ENCODE data around the gene AHCTF1.
"Not testable (repeated sequence)": the region's sequence is repeated elsewhere in the genome, so short reads cannot be mapped to it uniquely, and the experiment has no call there.

Gene AHCTF1

DNA sequence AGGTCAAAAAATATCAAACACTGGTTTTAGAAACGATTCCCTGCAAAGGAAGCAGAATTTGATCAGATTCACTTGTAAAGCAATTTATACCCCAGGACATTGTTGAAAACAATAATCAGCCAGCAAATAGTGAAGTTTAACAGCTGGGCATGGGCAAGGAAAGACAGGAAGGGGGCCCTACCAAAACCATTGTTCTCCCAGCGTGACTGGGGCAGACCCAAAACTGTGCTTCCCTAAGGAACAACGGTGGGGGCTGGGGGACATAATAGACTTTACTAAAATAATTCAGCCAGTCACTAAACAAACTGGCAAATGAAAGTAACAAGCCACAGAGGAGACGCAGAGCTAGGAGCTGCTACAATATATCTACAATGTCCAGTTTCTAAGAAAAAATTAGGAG is 100.2 kb downstream of the AHCTF1 start:
- ATAC-seq (ENCODE audit: low read depth) (no peak), DNase-seq (ENCODE audit: low spot score) (no peak)
- no peaks in the 10 kb centered on the region for H3K36me3 ChIP-seq (ENCODE audit: low read depth)
- H3K4me3 ChIP-seq (ENCODE audit: severe bottlenecking) = no peak overlapping the region
- TF ChIP-seq, protein P1, sequence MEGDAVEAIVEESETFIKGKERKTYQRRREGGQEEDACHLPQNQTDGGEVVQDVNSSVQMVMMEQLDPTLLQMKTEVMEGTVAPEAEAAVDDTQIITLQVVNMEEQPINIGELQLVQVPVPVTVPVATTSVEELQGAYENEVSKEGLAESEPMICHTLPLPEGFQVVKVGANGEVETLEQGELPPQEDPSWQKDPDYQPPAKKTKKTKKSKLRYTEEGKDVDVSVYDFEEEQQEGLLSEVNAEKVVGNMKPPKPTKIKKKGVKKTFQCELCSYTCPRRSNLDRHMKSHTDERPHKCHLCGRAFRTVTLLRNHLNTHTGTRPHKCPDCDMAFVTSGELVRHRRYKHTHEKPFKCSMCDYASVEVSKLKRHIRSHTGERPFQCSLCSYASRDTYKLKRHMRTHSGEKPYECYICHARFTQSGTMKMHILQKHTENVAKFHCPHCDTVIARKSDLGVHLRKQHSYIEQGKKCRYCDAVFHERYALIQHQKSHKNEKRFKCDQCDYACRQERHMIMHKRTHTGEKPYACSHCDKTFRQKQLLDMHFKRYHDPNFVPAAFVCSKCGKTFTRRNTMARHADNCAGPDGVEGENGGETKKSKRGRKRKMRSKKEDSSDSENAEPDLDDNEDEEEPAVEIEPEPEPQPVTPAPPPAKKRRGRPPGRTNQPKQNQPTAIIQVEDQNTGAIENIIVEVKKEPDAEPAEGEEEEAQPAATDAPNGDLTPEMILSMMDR (IDR thresholded peaks at IDR 0.05; ENCODE audit: poor library complexity, severe bottlenecking) = no peak
- no peaks in the 10 kb centered on the region for H3K27me3 ChIP-seq (ENCODE audit: insufficient read depth, poor library complexity, severe bottlenecking)
- H3K4me1 ChIP-seq (ENCODE audit: insufficient read depth, poor library complexity, severe bottlenecking) = no peaks in the 10 kb centered on the region
- H3K27ac ChIP-seq (ENCODE audit: poor library complexity, severe bottlenecking) = no peak overlapping the region
- no peaks in the 10 kb centered on the region for H3K9me3 ChIP-seq (ENCODE audit: severe bottlenecking)

DNA sequence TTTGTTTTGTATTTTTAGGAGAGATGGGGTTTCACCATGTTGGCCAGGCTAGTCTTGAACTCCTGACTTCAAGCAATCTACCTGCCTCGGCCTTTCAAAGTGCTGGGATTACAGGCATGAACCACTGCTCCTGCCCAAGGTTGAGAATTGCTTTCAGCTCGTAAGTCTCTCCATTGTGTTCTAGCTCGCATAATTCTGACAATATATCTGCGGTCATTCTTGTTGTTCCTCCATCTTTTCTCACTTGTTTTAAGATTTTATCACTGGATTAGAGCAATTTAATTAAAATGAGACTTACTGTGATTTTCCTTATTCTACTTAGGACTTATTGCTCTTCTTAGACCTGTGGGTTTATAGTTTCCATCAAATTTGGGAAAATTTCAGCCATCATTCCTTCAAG is 102.9 kb downstream of the AHCTF1 start:
- no peaks in the 10 kb centered on the region for H3K9me3 ChIP-seq (ENCODE audit: severe bottlenecking)
- no peaks in the 10 kb centered on the region for H3K4me1 ChIP-seq (ENCODE audit: insufficient read depth, poor library complexity, severe bottlenecking)
- no peaks in the 10 kb centered on the region for H3K27me3 ChIP-seq (ENCODE audit: insufficient read depth, poor library complexity, severe bottlenecking)
- no peak for DNase-seq (ENCODE audit: low spot score)
- no peak overlapping the region for H3K27ac ChIP-seq (ENCODE audit: poor library complexity, severe bottlenecking)
- H3K36me3 ChIP-seq (ENCODE audit: low read depth) = no peaks in the 10 kb centered on the region
- no peak overlapping the region for H3K4me3 ChIP-seq (ENCODE audit: severe bottlenecking)
- TF ChIP-seq, protein P1 (IDR thresholded peaks at IDR 0.05; ENCODE audit: poor library complexity, severe bottlenecking) = no peak
- ATAC-seq (ENCODE audit: low read depth) = no peak

DNA sequence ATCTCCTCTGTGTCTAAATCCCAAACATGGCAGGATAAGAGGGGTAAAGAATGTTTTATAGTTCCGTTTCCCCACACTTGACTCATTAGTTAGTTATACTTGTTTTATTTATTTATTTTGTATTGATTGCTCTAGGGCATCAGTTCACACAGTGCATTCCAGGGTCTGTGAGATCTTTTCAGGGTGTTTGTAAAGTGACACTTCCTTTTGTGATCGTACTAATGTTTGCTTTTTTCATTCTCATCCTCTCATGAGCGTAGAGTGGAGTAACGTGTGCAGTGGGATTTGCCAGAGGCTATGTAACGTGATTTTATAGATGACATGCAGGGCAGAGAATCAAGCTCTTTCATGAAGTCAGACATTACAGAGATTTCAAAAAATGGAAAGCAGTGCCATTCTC is 104.4 kb downstream of the AHCTF1 start:
- H3K27ac ChIP-seq (ENCODE audit: poor library complexity, severe bottlenecking) = no peak overlapping the region
- no peak for DNase-seq (ENCODE audit: low spot score)
- TF ChIP-seq, protein P1 (IDR thresholded peaks at IDR 0.05; ENCODE audit: poor library complexity, severe bottlenecking) = no peak
- H3K27me3 ChIP-seq (ENCODE audit: insufficient read depth, poor library complexity, severe bottlenecking) = no peaks in the 10 kb centered on the region
- H3K36me3 ChIP-seq (ENCODE audit: low read depth) = no peaks in the 10 kb centered on the region
- H3K9me3 ChIP-seq (ENCODE audit: severe bottlenecking) = no peaks in the 10 kb centered on the region
- peak; percentile 58 for ATAC-seq (ENCODE audit: low read depth)
- no peak overlapping the region for H3K4me3 ChIP-seq (ENCODE audit: severe bottlenecking)
- no peaks in the 10 kb centered on the region for H3K4me1 ChIP-seq (ENCODE audit: insufficient read depth, poor library complexity, severe bottlenecking)

GRCh38 chr1:246825557-246826175 is 106.1 kb downstream of the AHCTF1 start:
- Histone ChIP-seq H3K27ac (ENCODE audit: poor library complexity, severe bottlenecking) (no peak overlapping the region), H3K4me3 (ENCODE audit: severe bottlenecking) (no peak overlapping the region), H3K9me3 (ENCODE audit: severe bottlenecking) (no peaks in the 10 kb centered on the region), H3K27me3 (ENCODE audit: insufficient read depth, poor library complexity, severe bottlenecking) (no peaks in the 10 kb centered on the region), H3K36me3 (ENCODE audit: low read depth) (no peaks in the 10 kb centered on the region), H3K4me1 (ENCODE audit: insufficient read depth, poor library complexity, severe bottlenecking) (no peaks in the 10 kb centered on the region)
- no peak for DNase-seq (ENCODE audit: low spot score)
- TF ChIP-seq, protein P1 (IDR thresholded peaks at IDR 0.05; ENCODE audit: poor library complexity, severe bottlenecking) = no peak
- no peak for ATAC-seq (ENCODE audit: low read depth)

DNA sequence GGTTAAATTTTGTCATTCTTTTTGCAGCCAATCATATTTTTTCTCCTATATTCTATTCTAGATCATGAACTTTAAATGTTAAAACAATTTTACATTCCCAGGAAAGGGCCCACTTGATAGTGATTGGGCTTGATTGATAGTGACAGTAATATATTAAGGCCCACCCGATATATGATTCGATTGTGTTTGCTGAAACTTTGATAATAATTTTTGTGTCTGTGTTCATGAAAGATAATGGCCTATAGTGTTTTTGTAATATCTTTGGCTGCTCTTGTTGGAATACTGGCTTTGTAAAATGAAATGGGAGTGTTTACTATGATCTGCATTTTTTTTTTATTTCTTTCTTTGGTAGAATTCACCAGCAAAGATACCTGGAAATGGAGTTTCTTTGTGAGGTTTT is 107.2 kb downstream of the AHCTF1 start:
- no peaks in the 10 kb centered on the region for H3K36me3 ChIP-seq (ENCODE audit: low read depth)
- no peak overlapping the region for H3K4me3 ChIP-seq (ENCODE audit: severe bottlenecking)
- H3K9me3 ChIP-seq (ENCODE audit: severe bottlenecking) = no peaks in the 10 kb centered on the region
- H3K27me3 ChIP-seq (ENCODE audit: insufficient read depth, poor library complexity, severe bottlenecking) = no peaks in the 10 kb centered on the region
- no peak overlapping the region for H3K27ac ChIP-seq (ENCODE audit: poor library complexity, severe bottlenecking)
- no peak for DNase-seq (ENCODE audit: low spot score)
- no peaks in the 10 kb centered on the region for H3K4me1 ChIP-seq (ENCODE audit: insufficient read depth, poor library complexity, severe bottlenecking)
- TF ChIP-seq, protein P1 (IDR thresholded peaks at IDR 0.05; ENCODE audit: poor library complexity, severe bottlenecking) = no peak
- no peak for ATAC-seq (ENCODE audit: low read depth)

- H3K27me3 ChIP-seq (ENCODE audit: insufficient read depth, poor library complexity, severe bottlenecking); ATAC-seq (ENCODE audit: low read depth): not testable (repeated sequence)
These were observed 109.6 kb downstream of the AHCTF1 start for GRCh38 chr1:246822154-246822553.

More at GRCh38 chr1:246822154-246822553, 109.6 kb downstream of the AHCTF1 start:
- not testable (repeated sequence) for H3K4me1 ChIP-seq (ENCODE audit: insufficient read depth, poor library complexity, severe bottlenecking); DNase-seq (ENCODE audit: low spot score); H3K4me3 ChIP-seq (ENCODE audit: severe bottlenecking); H3K27ac ChIP-seq (ENCODE audit: poor library complexity, severe bottlenecking); H3K9me3 ChIP-seq (ENCODE audit: severe bottlenecking); H3K36me3 ChIP-seq (ENCODE audit: low read depth)
